Calu3 (cell line): ENCODE results near the gene MRPL21. TPM values are rescaled to one million over a fixed set of nuclear protein-coding genes. Genes with fewer than 3 reads are reported as not detected.

Source experiments
- Bru-seq: library from RNA; stranded (reverse); fragments of 400-500 nt; gene quantifications from one replicate; lab custom pipeline; 2021; lab: Mats Ljungman, UMichigan
- BruChase-seq, 2 experiments: library from RNA; stranded (reverse); fragments of 400-500 nt; gene quantifications; one replicate each; lab custom pipeline; 2021; lab: Mats Ljungman, UMichigan
- BruUV-seq: library from RNA; stranded (reverse); fragments of 400-500 nt; replicated peaks from 2 replicates; lab custom pipeline; 2021; lab: Mats Ljungman, UMichigan
- CTCF ChIA-PET: fragments of 300-600 bp; sonication (Branson Sonifier 250); formaldehyde crosslinking; loops from one replicate; lab custom pipeline; 2022; ENCODE audit warnings: antibody characterized with exemption; lab: Charles Lee
- DNase-seq: peaks from one replicate; pipeline ENCODE4 v3.0.0; 2022
- H3K27ac Mint-ChIP-seq: one replicate; pipeline ENCODE4 v1.8.0; 2022; ENCODE audit warnings: mixed read lengths; ENCODE audit not compliant: unreplicated experiment
- H3K27me3 Mint-ChIP-seq: one replicate; pipeline ENCODE4 v1.8.0; 2022; ENCODE audit warnings: mixed read lengths; ENCODE audit not compliant: unreplicated experiment
- H3K36me3 Mint-ChIP-seq: one replicate; pipeline ENCODE4 v1.8.0; 2022; ENCODE audit warnings: mild to moderate bottlenecking, moderate library complexity, mixed read lengths; ENCODE audit not compliant: insufficient read depth, unreplicated experiment
- H3K4me1 Mint-ChIP-seq: one replicate; pipeline ENCODE4 v1.8.0; 2022; ENCODE audit warnings: mild to moderate bottlenecking, low read depth, mixed read lengths; ENCODE audit not compliant: unreplicated experiment
- H3K4me3 Mint-ChIP-seq: one replicate; pipeline ENCODE4 v1.8.0; 2022; ENCODE audit warnings: mild to moderate bottlenecking, low read depth, moderate library complexity, mixed read lengths; ENCODE audit not compliant: unreplicated experiment
- H3K9me3 Mint-ChIP-seq: one replicate; pipeline ENCODE4 v1.8.0; 2022; ENCODE audit warnings: low read depth, mixed read lengths; ENCODE audit not compliant: unreplicated experiment
- CTCF ChIP-seq: fragments of 200-600 bp; IDR thresholded peaks from one replicate; pipeline ENCODE4 v1.8.0; 2022; ENCODE audit warnings: antibody characterized with exemption; ENCODE audit not compliant: unreplicated experiment
- intact Hi-C: fragments of 100-400 bp; cut with micrococcal nuclease; formaldehyde crosslinking; loops from one replicate; pipeline ENCODE4 v1.10.0; 2022; ENCODE audit not compliant: unreplicated experiment
- long read RNA-seq: library from polyadenylated mRNA; stranded (forward); transcript quantifications from one replicate; pipeline ENCODE4 v2.0.0, GENCODE V29; 2022
- total RNA-seq: library from RNA; stranded (reverse); gene quantifications from 2 replicates; pipeline ENCODE4 v1.2.3, GENCODE V29; 2022

The MRPL21 gene
- total RNA-seq (79.7 and 83.4 TPM in 2 replicates), Bru-seq, nascent RNA (percentile 72 among the genes with signal in this experiment), BruChase-seq, experiment 1, labeled RNA remaining after a 6-hour chase (percentile 69 among the genes with signal in this experiment), BruChase-seq, experiment 2, labeled RNA remaining after a 2-hour chase (percentile 59 among the genes with signal in this experiment)
- long read RNA-seq, transcript MRPL21-201 (7 exons, 683 nt) = major isoform, 106 of 127 reads
- long read RNA-seq, transcript MRPL21-202 (7 exons, 662 nt) = minor isoform, 8 of 127 reads
- long read RNA-seq, partial matches to known transcripts = 5 of 127 reads
- long read RNA-seq, other reads (novel, unspliced or antisense) = 7 of 127 reads

- no TSS peak for BruUV-seq
- intact Hi-C loops = no loop called here
- CTCF ChIA-PET = interaction anchor here (0.5 to 1.3 kb wide), 3 partner anchors 103 to 780 kb away, joined by 3 to 4 read pairs (median 3); no protein-coding TSS in a partner anchor
- Mint-ChIP-seq H3K4me1 (peaks cover 33% of the 10 kb centered on the region), H3K36me3 (peaks cover 35% of the 10 kb centered on the region), H3K27ac (peak within 1 kb of the TSS; percentile 97), H3K9me3 (no peaks in the 10 kb centered on the region), H3K27me3 (no peaks in the 10 kb centered on the region), H3K4me3 (peak within 1 kb of the TSS; percentile 100)
- peak; percentile 90 for DNase-seq
- no peak for TF ChIP-seq CTCF
Observed at GRCh38 chr11:68903288-68904247, at the start of gene MRPL21, which contains the start of gene IGHMBP2. Gene MRPL21, minus strand, starts transcription at chr11:68903832. Its CDS starts 22 bp downstream, at chr11:68903810. Gene IGHMBP2, plus strand, starts transcription at chr11:68903891. Its CDS starts 62 bp downstream, at chr11:68903953.

GRCh38 chr11:68950762-68951161, 47.1 kb upstream of the MRPL21 start:
- TF ChIP-seq CTCF = no peak
- no peak overlapping the region for H3K27ac Mint-ChIP-seq
- H3K4me3 Mint-ChIP-seq = no peak overlapping the region
- H3K36me3 Mint-ChIP-seq = no peaks in the 10 kb centered on the region
- BruUV-seq = no TSS peak
- no peak for DNase-seq
- intact Hi-C loops = no loop called here
- H3K9me3 Mint-ChIP-seq = no peaks in the 10 kb centered on the region
- H3K4me1 Mint-ChIP-seq = no peaks in the 10 kb centered on the region
- CTCF ChIA-PET = no interaction called here
- no peaks in the 10 kb centered on the region for H3K27me3 Mint-ChIP-seq

- Mint-ChIP-seq H3K36me3 (no peaks in the 10 kb centered on the region), H3K4me1 (no peaks in the 10 kb centered on the region), H3K27me3 (no peaks in the 10 kb centered on the region), H3K27ac (no peak overlapping the region), H3K4me3 (no peak overlapping the region), H3K9me3 (no peaks in the 10 kb centered on the region)
- CTCF ChIA-PET = no interaction called here
- TF ChIP-seq CTCF = no peak
- DNase-seq = no peak
- BruUV-seq = no TSS peak
- intact Hi-C loops = no loop called here
Observed at GRCh38 chr11:68950270-68950669, 46.6 kb upstream of the MRPL21 start.

- Mint-ChIP-seq H3K9me3 (no peaks in the 10 kb centered on the region), H3K27ac (no peak overlapping the region), H3K27me3 (no peaks in the 10 kb centered on the region), H3K4me1 (no peaks in the 10 kb centered on the region), H3K36me3 (no peaks in the 10 kb centered on the region), H3K4me3 (no peak overlapping the region)
- intact Hi-C loops = no loop called here
- no peak for DNase-seq
- BruUV-seq = no TSS peak
- CTCF ChIA-PET = no interaction called here
- no peak for TF ChIP-seq CTCF
Observed at GRCh38 chr11:68948935-68949334, 45.3 kb upstream of the MRPL21 start.
